Mucosa of descending colon (tissue), 3 donors: ENCODE measurements around the gene EIF2B2. TPM values are rescaled to one million over a fixed set of nuclear protein-coding genes. Genes with fewer than 3 reads are reported as not detected.

Experiments
- ATAC-seq: fragments of 200-7000 bp; cut with Tn5 transposase; one replicate; pipeline ENCODE4 v1.9.1; 2020; ENCODE audit warnings: mild to moderate bottlenecking, moderate library complexity
- DNase-seq, 3 donors: peaks; one replicate each; pipeline ENCODE4 v3.0.0-alpha.2; 2020
- H3K36me3 ChIP-seq: fragments of 200-600 bp; one replicate; pipeline ENCODE4 v1.8.0; 2021; ENCODE audit warnings: low read depth, mild to moderate bottlenecking
- H3K4me1 ChIP-seq: fragments of 200-600 bp; one replicate; pipeline ENCODE4 v1.8.0; 2021; ENCODE audit warnings: low read depth, mild to moderate bottlenecking
- H3K4me3 ChIP-seq: fragments of 200-600 bp; one replicate; pipeline ENCODE4 v1.8.0; 2021; ENCODE audit warnings: mild to moderate bottlenecking
- H3K9me3 ChIP-seq: fragments of 200-600 bp; one replicate; pipeline ENCODE4 v1.8.0; 2021; ENCODE audit warnings: mild to moderate bottlenecking
- CTCF ChIP-seq: fragments of 200-600 bp; IDR thresholded peaks from one replicate; pipeline ENCODE4 v1.8.0; 2022; ENCODE audit warnings: antibody characterized with exemption, mild to moderate bottlenecking
- intact Hi-C, 2 donors: fragments of 100-400 bp; cut with DNase I in 1 of 2; cut with micrococcal nuclease in 1 of 2; formaldehyde crosslinking; loops; one replicate each; pipeline versions ENCODE4 v1.11.0 to v1.11.1; 2022; cut with DNase I, micrococcal nuclease
- total RNA-seq, 3 donors: library from RNA; stranded (reverse); fragmentation: NEBNext Ultra II Directional in 2 of 3; extraction: Animal tissue kit (Norgen Biotek cat#: 25700) in 2 of 3; gene quantifications; one replicate each; pipeline versions ENCODE4 v1.2.1 to v1.2.4, GENCODE V29; 2021 to 2023
- donor health status: DM: no; HTN: no; CAD: no; lungs with moderate emphysema.
- donor health status: DM: no; HTN: no; CAD: no.
- donor health status: DM: no; HTN: yes; CAD: no.

Gene EIF2B2
- total RNA-seq, 3 donors from 2014 or later = 40.6 to 50.9 (median 46.3) TPM

GRCh38 chr14:74978416-74978947, 24.2 kb upstream of the EIF2B2 start:
- ATAC-seq (no peak), DNase-seq (no peak)
- Histone ChIP-seq H3K36me3 (no peaks in the 10 kb centered on the region), H3K4me3 (no peak overlapping the region), H3K4me1 (no peaks in the 10 kb centered on the region), H3K9me3 (no peaks in the 10 kb centered on the region)
- TF ChIP-seq CTCF = no peak
- intact Hi-C loops = no loop called here

- DNase-seq (no peak), ATAC-seq (no peak)
- Histone ChIP-seq H3K36me3 (no peaks in the 10 kb centered on the region), H3K4me3 (no peak overlapping the region), H3K9me3 (no peaks in the 10 kb centered on the region), H3K4me1 (no peaks in the 10 kb centered on the region)
- no peak for TF ChIP-seq CTCF
- intact Hi-C loops = no loop called here
Measured at GRCh38 chr14:74979029-74979428, 23.7 kb upstream of the EIF2B2 start.

- peak; percentile 50 for ATAC-seq
- H3K9me3 ChIP-seq = no peaks in the 10 kb centered on the region
- H3K36me3 ChIP-seq = no peaks in the 10 kb centered on the region
- DNase-seq = no peak
- intact Hi-C loops = no loop called here
- H3K4me1 ChIP-seq = no peaks in the 10 kb centered on the region
- H3K4me3 ChIP-seq = no peak overlapping the region
- no peak for TF ChIP-seq CTCF
Measured at GRCh38 chr14:74979442-74980397, 23.0 kb upstream of the EIF2B2 start.

- no peaks in the 10 kb centered on the region for H3K36me3 ChIP-seq
- no peak overlapping the region for H3K4me3 ChIP-seq
- intact Hi-C loops = no loop called here
- no peaks in the 10 kb centered on the region for H3K4me1 ChIP-seq
- no peaks in the 10 kb centered on the region for H3K9me3 ChIP-seq
- DNase-seq (no peak), ATAC-seq (no peak)
- TF ChIP-seq CTCF = no peak
Measured at GRCh38 chr14:74980398-74980730, 22.4 kb upstream of the EIF2B2 start.

- DNase-seq (no peak), ATAC-seq (no peak)
- no peaks in the 10 kb centered on the region for H3K9me3 ChIP-seq
- TF ChIP-seq CTCF = no peak
- H3K4me3 ChIP-seq = no peak overlapping the region
- no peaks in the 10 kb centered on the region for H3K36me3 ChIP-seq
- no peaks in the 10 kb centered on the region for H3K4me1 ChIP-seq
- intact Hi-C loops = no loop called here
Measured at GRCh38 chr14:74980731-74981461, 21.8 kb upstream of the EIF2B2 start.
